Measurements from ENCODE around the gene KCNAB2.

The KCNAB2 gene

GRCh38 chr1:6084781-6085495 lies 39.2 kb downstream of the KCNAB2 start:
- DNase-seq = no peak

GRCh38 chr1:6085666-6086065 lies 40.0 kb downstream of the KCNAB2 start:
- no peak for DNase-seq

- no peak for DNase-seq
Measured at GRCh38 chr1:6086358-6086757, 40.7 kb downstream of the KCNAB2 start.

GRCh38 chr1:6086762-6087376 lies 41.2 kb downstream of the KCNAB2 start:
- DNase-seq = no peak

GRCh38 chr1:6087377-6087772 lies 41.7 kb downstream of the KCNAB2 start:
- DNase-seq = no peak

GRCh38 chr1:6087958-6088357 lies 42.3 kb downstream of the KCNAB2 start:
- DNase-seq = no peak

GRCh38 chr1:6088956-6089355 lies 43.3 kb downstream of the KCNAB2 start:
- no peak for DNase-seq

- no peak for DNase-seq
Measured at GRCh38 chr1:6090288-6090687, 44.6 kb downstream of the KCNAB2 start.

GRCh38 chr1:6090996-6091822 lies 45.5 kb downstream of the KCNAB2 start:
- DNase-seq = no peak

GRCh38 chr1:6091823-6092109 lies 46.1 kb downstream of the KCNAB2 start:
- no peak for DNase-seq

- no peak for DNase-seq
Measured at GRCh38 chr1:6092211-6092610, 46.5 kb downstream of the KCNAB2 start.

GRCh38 chr1:6093071-6093470 lies 47.4 kb downstream of the KCNAB2 start:
- DNase-seq = no peak

GRCh38 chr1:6093611-6094010 lies 47.9 kb downstream of the KCNAB2 start:
- peak in 1 of 2 experiments; percentile 17 for DNase-seq

- DNase-seq = no peak
Measured at GRCh38 chr1:6094246-6094645, 48.6 kb downstream of the KCNAB2 start.

GRCh38 chr1:6094801-6095505 lies 49.3 kb downstream of the KCNAB2 start:
- no peak for DNase-seq

GRCh38 chr1:6095511-6096242 lies 50.0 kb downstream of the KCNAB2 start:
- DNase-seq = no peak

- no peak for DNase-seq
Measured at GRCh38 chr1:6096243-6097116, 50.8 kb downstream of the KCNAB2 start.

GRCh38 chr1:6097117-6097595 lies 51.5 kb downstream of the KCNAB2 start:
- DNase-seq = no peak

GRCh38 chr1:6097824-6098223 lies 52.1 kb downstream of the KCNAB2 start:
- no peak for DNase-seq

- no peak for DNase-seq
Measured at GRCh38 chr1:6098303-6099215, 52.9 kb downstream of the KCNAB2 start.
